CD4-positive, alpha-beta T cell treated with Interleukin-17A for 4 hours (primary cell): ENCODE results near the gene SNN.

Experiments
- DNase-seq: peaks from one replicate; pipeline ENCODE4 v3.0.0-alpha.2; 2020; ENCODE audit warnings: mixed read lengths

The SNN gene

DNA sequence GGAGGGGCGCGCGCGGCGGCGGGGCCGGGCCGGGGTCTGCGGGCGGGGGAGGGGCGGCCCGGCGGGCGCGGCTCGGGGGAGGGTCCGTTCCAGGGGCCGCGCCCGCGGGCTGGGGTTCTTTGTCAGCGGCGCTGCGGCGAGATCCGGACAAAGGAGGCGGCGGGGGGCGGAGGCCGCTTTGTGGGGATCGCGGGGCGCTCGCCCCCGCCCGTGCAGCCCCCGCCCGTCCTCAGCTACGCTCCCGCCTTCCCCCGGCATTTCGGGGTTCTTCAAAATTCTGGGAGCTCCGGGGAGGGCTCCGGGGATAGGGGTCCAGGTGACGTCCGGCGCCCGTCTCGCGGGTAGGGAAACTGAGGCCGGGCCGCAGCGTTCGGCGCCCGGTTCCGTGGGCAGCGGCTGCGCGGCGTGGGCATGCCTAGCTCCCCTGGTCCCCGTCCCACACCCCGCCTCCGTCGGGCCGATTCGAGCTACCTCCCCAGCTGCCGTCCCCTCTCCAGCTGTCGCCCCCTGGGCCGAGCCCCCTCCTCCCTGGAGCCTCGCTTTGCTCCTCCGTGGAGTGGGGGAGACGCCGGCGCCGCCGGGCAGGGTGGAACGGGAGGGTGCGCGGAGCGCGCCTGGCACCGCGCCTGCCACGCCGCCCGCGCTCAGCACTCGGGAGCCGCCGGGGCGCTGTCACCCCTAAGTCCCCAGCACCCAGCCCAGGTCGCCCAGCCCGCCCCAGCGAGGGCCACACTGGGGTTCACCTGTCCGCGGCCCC lies 546 bp downstream of the SNN start:
- peak; percentile 58 for DNase-seq

DNA sequence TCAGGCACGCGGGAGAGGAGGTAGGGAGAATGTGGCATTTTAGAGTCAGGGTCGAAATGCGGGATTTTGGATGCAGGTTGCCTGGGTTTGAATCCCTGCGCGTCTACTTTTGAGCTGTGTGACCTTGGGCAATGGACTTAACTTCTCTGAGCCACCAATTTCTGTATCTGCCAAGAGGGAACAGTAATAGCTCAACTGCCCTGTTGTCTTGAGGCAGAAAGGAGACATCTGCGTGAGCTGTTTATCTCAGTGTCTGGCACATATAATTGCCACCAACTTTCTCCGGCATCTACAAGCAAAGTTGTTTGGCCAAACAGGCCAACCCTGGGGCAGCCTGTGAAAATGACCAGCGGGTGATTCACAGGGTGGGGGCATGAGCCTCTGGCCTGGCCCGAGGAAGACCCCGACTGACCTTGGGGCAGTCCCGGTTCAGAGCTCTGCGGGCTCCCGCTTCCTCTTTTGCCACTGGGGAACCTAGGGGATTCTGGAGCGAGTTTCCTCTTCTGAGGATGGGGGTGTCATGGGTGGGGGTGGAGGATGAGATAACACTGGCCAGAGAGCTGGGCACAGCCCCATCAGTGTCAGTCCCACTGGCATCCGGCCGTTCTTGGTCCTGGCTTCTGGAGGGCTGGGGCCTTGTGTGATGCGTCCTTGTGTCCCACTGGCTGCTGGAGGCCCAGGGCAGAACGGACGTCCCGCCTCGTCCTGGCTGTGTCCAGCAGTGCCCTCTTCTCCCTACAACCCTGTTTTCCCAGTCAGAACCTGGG lies 1.3 kb downstream of the SNN start:
- no peak for DNase-seq

DNA sequence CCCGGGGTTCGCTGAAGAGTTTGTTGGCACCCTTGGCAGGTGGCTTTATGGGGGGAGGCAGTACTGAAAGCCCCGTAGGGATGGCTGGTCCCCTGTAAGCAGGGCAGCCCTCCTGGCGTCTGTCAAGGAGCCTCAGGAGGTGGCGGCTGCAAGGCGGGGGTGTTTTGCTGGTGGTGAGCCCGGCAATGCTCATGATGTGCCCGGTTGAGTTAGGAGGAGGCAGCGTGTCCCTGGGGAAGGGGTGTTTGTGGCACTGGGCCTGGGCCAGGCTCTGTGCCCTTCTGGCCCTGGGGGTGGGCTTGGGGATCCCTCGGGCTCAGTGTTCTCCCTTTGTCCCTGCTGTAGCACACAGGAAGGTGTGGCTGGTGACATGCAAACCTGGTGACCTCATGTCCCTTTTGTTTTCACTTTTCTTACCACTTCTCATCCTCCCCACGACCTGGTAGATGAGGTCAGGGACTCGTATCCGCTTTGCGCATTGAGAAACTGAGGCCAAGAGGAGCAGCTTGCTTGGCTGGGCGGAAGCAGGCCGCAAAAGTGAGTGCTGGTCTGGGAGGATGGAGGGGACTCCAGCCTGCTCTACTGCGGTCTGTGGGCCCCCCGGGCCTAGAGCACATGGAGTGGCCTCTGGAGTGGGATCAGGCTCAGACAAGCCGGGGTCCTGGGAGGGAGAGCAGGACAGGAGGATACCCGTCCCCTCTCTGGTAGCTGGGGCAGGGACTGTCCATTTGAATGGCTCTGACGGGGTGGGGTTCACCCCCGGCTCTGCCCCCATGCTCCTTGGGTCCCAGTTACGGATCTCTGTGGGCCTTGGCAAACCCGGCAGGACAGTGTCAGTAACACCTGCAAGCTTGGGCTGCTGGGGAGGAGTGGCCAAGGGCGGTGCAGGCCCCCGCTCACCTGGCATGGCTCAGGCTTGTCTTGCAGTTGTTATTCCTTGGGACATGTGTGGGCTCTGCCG lies 2.2 kb downstream of the SNN start:
- DNase-seq: peak; percentile 46

DNA sequence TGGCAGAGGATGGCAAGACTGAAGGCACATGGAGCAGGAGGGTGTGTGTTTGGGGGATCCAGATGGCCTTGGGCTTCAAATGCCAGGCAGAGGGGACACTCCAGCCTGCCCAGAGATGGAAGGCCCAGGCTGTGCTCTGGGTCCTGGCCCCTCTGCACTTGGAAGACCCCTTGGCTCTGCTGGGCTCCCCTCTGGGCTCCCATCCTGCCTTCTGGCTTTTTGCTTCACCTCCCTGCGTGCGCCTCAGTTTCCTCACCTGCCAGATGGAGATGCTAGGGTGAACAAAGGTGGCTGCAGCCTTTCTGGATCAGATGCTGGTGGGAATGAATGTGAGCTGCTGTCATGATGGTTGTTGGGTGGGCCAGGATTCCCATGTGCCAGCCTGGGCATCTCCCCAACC lies 3.0 kb downstream of the SNN start:
- no peak for DNase-seq

DNA sequence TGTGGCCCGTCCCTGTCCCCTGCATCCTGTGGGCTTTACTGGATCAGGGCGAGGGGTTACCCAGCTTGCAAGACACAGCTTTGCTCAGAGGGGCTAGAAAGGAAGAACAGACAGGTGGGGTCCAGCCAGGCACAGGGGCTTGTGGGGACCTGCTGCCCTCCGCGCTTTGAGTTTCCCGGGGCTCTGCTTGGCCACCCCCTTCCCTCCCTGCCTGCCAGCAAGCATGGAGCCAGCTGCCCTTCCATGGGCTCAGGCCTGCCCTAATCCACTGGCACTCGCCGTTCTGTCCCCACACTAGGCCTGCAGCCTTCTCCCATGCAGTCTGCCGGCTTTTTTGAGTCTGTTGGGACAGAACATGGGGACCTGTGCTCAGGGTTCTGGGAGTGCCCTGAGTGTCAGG lies 3.4 kb downstream of the SNN start:
- no peak for DNase-seq

DNA sequence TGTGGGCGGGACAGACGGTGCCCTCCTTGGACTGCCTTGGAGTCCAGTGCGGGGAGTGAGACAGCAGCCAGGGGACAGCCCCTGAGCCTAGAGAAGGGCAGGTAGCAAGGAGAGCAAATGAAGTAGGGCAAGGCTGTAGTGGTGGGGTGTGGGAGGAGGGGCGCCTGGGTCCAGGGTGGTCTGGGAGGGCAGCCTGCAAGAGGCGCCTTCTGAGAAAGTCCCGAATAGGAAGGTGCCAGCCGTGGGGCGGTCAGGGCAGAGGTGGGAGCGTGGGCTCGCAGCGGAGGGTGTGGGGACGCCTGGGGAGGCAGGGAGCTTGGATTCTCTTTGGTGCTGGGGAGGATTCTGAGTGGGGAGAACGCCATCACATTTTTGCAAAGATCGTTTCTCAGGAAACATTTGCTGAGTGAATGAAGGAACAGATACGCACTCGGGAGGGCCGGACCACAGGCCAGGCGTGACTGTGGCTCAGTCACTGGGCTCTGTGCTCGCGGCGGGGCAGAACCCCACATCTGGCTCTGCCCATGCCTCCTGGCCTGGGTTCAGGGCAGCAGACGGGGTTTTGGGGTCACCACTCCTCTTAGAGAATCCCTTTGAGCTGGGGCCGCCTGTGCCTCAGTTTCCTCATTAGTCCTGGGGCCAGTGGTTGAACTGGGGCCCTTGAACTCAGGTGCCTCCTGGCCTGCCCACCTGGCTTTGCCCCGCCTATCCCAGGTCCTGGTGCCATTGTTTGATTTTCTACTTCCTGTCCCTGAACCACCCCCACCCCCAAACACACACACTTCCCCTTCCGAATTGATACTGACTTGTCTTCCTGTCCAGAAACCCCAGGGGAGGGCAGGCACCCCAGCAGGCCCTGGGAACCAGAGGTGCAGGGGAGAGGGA lies 4.2 kb downstream of the SNN start:
- peak; percentile 61 for DNase-seq

DNA sequence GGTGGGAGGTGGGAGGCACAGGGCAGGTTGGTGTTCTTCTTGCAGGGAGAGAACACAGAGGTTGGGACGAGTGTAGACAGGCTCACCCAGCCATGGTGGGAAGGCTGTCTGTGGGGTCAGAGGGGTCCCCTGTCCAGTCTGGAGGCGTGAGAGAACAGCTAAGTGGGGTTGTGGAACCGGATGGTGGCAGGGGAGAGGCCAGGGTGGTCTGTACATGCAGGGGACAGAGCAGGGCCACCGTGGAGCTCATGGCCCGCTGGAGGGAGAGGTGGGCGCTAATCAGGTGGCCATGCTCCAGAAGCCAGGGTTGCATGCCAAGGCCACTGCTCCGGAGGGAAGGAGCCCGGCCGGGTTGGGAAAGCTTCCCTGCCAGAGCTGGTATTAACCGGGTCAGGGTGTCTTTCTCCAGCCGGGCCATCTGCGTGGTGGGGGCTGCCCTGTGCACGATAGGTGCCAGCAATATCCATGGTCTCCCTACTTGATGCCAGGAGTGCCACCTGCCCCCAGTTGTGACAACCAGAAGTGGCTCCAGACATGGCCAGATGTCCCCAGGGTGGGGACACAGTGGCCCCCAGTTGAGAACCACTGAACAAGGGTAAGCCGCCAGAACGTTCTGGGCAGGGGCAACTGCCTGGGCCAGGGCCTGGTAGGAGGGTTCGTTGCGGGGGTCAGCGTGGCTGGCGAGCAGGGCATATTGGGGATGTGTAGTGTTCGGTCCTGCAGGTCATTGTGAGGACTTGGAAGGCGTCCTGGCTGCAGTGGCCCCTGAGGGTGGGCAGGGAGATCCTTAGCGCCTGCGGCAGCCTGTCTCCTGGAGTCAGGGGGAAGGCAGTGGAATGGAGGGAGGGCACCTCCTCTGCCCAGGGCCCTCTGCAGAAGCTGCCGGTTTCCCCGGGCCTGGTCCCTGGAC lies 5.1 kb downstream of the SNN start:
- DNase-seq: no peak

DNA sequence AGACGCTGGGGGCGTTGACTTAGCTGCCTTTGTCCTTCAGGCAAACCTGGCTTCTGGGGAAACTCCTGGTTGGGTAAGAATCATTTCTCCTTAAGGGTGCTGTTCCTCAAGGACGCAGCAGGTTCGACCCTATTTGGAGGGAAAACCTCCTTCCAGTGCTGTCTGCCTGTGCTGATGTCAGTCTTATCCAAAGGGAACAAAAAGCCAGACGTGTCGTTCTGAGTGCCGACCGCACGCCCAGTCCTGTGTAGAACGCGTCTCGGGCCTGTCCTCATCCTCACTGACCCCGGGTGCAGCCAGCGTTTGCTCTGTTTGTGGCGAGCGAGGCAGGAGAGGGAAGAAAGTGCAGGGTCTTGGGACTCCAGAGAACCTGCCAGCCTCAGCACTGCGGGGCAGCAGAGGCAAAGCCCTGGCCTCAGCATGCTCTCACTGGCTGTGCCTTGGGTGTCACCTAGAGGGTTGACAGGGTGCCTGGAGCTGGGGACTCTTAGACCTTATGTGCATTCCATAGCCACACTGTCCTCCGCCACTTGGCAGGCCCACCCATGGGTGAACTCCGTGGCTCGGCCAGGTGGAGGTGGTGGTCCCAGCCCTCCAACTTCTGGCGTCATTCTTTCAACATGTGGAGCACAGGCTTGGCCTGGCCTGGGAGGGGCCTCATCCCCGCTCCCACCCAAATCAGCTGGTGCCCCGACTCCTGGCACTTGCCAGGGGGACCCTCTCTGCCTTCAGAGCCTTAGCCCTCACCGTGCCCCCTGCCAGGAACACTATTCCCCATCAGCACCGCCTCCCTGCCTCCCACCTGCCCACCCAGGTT lies 6.0 kb downstream of the SNN start:
- no peak for DNase-seq

DNA sequence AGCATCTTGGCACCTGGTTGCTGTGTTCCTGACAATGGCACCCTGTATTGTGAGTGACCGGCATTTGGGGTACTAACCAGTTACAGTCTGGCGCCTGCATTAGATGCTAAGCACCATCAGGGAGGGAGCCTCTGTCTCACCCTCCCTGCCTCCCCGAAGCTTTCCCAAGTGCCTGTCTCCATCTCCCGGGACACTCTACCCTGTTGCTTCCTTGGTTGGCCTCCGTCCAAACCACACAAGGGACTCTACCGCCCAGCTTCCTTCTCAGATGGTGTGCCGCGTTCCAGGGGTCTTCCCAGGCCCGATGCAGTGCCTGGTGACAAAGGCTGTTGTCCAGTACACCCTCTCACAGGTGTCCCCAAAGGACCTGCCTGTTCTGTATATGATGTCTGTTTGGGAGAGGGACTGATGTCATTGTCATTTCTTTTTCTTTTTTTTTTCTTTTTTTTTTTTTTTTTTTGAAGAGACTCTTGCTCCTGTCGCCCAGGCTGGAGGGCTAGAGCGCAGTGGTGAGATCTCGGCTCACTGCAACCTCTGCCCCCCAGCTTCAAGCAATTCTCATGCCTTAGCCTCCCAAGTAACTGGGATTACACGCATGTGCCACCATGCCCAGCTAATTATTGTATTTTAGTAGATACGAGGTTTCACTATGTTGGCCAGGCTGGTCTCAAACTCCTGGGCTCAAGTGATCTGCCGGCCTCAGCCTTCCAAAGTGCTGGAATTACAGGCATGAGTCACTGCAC lies 6.7 kb downstream of the SNN start:
- no peak for DNase-seq

DNA sequence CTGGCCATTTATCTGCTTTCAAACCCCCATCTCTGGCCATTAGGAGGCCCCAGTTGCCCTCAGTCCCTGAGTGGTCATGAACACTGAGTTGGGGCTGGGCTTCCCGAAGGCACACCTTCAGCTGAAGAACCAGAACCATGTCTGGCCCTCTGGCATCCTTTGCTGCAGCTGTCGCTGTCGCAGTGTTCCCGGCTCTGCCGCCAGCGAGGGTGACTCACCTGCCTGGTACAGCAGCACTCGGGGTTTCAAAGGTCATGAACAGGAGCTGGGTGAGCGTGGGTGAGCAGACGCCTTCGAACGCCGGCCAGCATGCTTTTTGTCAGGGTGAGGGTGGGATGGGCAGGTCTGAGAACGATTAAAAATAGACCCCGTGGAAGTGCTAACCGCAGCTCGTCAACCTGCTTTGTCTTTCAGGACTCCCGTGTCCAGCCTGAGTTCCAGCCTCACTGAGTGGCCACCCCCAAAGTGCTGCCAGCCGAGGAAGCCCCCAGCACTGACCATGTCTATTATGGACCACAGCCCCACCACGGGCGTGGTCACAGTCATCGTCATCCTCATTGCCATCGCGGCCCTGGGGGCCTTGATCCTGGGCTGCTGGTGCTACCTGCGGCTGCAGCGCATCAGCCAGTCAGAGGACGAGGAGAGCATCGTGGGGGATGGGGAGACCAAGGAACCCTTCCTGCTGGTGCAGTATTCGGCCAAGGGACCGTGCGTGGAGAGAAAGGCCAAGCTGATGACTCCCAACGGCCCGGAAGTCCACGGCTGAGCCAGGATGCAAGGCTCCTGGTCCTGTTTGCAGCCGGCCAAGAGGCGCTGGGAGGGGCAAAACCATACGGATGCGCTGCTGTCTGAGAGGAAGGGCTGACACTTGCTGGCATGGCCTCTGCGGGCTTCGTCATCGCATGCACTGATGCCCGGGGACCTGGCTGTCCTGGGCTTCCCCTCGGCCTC lies 7.6 kb downstream of the SNN start:
- peak; percentile 60 for DNase-seq

DNA sequence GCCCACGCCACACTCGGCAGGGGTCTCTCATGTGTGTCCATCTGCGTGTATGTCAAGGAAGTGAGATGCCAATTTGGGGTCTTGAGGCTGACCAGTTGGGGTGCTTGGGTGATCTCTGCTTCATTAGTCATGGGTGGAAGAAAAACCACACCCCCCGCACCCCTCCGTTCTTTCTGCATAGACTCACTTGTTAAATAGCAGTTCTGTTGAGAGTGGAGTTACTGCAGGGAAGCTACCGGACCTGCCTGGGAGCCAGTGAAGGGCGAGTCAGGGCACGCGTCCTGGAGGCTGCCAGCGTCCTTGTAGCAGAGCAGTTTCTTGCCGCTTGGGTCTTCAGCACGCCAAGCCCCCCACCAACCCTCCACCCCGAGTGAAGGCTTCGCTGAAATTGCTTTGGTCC lies 8.5 kb downstream of the SNN start:
- DNase-seq: no peak

DNA sequence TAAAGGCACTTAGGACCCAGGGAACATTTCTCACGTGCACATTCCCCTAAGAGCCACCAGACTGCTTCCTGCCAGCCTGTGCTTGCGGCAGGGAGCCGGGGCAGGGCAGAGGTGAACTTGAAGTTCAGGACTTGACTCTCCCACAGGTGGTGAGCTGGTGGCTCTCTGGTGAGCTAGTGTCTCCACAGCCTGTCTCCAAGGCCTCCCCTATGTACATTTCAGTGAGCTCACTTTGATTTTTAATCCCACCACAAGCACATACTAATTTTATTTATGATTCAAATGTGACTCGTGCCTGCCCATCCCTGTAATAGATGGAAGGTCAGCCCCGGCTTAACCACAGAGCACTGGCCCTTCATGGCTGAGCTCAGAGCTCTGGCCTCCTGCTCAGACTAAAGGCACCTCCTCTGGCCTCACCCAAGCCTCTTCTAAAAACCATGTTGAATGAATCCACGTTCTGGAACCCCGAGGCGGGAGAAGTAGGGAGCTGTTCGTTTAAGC lies 9.2 kb downstream of the SNN start:
- DNase-seq: no peak

DNA sequence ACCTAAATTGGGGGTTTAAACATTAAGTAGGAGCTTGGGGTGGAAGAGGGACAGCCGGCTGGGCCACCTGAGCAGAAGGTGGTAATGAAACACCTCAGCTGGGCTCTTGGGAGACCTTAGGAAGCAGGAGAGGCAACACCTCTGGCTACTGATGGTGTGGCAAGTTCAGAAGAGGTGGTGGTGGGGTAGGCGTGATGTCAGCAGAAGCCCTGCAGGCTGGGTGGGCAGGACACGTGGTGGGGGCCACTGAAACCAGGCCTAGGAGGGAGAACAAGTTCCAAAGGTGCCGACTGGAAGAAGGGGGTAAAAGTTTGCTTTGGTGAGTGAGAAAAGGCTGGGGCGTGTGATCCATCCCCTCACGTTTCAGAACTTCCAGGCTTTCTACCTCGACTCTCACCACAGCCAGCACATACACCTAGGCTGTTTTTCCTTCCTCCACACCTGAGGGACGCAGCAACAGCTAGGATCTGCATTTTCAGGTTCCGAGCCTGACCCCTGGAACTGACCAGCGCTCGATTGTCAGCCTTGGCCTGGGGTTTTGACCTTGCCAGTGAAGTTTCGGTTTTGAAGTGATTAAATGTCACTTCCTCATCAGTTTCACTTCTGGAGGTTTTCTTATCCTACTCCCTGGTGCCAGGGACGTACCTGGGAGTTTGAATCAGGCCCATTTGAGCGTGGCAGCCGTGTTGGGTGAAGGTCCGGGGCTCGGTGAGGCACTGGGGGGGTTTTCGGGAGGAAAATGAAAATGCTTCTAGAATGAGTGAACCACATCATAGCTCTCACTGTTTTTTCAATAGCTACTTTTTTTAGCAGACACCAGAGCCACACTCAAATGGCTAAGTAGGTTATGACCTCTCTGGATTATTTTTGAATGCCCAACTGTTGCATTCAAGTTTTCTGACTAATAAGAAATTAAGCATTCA lies 10.0 kb downstream of the SNN start:
- no peak for DNase-seq

DNA sequence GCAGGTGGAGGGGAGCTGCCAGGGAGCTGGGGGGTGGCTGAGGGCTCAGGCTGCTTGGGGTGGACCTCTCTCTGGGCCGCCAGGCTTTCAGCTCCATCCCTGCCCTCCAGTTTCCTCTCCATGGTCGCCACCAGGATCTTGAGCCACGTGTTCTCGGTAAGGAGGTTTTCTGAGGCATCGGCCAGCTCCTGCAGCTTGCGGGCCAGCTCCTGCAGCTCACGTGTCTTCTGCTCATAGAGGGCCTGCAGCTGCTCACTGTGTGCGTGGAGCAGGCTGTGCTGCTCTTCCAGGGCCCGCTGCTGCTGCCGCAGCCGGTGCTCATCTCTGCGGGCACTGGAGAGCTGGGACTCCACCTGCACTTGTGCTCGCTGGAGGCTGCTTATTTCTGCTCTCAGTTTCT lies 11.0 kb downstream of the SNN start:
- no peak for DNase-seq

DNA sequence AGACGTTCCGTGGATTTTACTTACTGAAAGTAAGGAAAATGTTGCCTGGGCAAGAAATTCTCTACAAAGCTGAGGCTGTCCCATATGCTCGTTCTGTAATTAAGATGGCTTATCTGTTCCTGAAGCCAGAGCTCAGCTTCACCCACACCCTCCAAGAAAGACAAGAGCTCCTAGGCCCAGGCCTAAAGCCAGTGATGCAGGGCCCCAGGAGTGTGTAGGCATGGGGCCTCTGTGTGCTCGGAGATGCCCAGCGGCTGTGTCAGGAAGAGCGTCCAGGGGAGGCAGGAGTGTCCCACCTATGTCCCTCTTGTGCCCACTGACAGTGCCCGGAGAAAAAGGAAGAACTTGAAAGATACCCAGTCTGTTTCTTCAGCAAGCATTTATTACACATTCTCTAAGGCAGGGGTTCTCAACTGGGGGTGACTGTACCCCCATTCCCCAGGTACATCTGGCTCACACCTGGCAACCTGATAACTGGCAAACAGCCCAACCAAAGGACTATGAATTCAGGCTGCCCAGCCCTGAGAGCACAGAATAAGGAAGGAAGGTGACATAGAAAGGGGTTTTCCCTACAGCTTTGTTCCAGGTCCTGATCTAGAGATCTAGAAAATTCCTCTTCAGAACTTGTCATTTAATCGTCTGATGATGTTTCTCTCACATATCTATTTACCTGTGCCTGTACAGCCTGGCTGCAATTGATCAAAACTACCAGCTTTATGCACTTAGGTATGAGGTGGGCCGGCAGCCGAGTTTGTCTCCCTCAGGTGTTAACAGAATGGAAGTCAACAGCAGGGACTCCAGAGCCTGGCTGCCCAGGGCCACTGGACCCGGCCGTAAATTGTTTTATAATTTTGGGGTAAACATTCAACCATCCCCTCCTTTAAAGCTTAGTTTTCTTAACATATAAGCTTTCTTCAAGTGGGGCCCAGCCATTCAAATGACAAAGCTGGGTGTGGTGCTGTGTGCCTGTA lies 12.0 kb downstream of the SNN start:
- DNase-seq: no peak

DNA sequence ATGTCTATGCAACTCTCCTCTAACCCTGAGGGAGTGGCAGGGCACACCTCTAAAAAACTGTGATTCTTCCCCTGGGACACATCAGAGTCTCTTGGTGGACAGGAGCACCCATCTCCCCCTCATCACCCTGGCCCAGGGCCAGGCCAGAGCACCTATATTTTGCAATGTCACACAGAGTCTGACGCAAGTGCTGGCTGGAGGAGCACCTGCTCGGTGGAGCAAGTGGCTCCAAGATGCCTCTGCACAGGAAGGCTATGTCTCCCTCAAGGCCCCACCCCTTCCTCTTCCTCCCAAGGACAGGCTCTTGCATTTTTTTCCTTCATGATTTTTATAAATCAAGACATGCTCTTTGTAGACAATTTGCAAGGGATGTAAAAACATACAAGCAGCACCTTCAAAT lies 13.3 kb downstream of the SNN start:
- peak; percentile 54 for DNase-seq
